IMR-90 (cell line): ENCODE measurements around the gene MCM3AP. TPM values are rescaled to one million over a fixed set of nuclear protein-coding genes. Genes with fewer than 3 reads are reported as not detected.
"Not testable (repeated sequence)": the region's sequence is repeated elsewhere in the genome, so short reads cannot be mapped to it uniquely, and the experiment has no call there.

Experiments used
- ATAC-seq: fragments of 200-7000 bp; cut with Tn5 transposase; 2 replicates; pipeline ENCODE4 v1.9.1; 2020; ENCODE audit warnings: low read depth, mild to moderate bottlenecking, moderate library complexity
- BruUV-seq: library from RNA; stranded (reverse); fragments of 400-500 nt; replicated peaks from 2 replicates; lab custom pipeline; 2021; lab: Mats Ljungman, UMichigan
- CTCF ChIA-PET: fragments of 300-600 bp; formaldehyde crosslinking; extraction: SDS; loops from one replicate; lab custom pipeline; 2021; ENCODE audit warnings: antibody characterized with exemption; lab: Yijun Ruan, JAX
- POLR2A ChIA-PET: fragments of 300-600 bp; sonication (Branson Sonifier 250); formaldehyde crosslinking; loops from one replicate; lab custom pipeline; 2022; ENCODE audit warnings: antibody characterized with exemption; ENCODE audit not compliant: unreplicated experiment; lab: Charles Lee
- DNase-seq: peaks from one replicate; pipeline ENCODE4 v3.0.0; 2013
- H2AFZ ChIP-seq: replicated peaks from 2 replicates; pipeline ENCODE3; 2013; ENCODE audit warnings: low read length, mild to moderate bottlenecking; ENCODE audit not compliant: poor library complexity
- H2AK5ac ChIP-seq: 2 replicates; pipeline ENCODE4 v1.6.1; 2013; ENCODE audit warnings: low read depth, low read length, inconsistent platforms
- H2AK9ac ChIP-seq: replicated peaks from 2 replicates; pipeline ENCODE3; 2013; ENCODE audit warnings: mild to moderate bottlenecking, low read depth, low read length, moderate library complexity; ENCODE audit not compliant: poor library complexity
- H2BK120ac ChIP-seq: 2 replicates; pipeline ENCODE4 v1.6.1; 2013; ENCODE audit warnings: low read depth, low read length, inconsistent platforms
- H2BK15ac ChIP-seq: 3 replicates; pipeline ENCODE4 v1.6.1; 2013; ENCODE audit warnings: low read depth, low read length, inconsistent platforms
- H2BK20ac ChIP-seq: 2 replicates; pipeline ENCODE4 v1.6.1; 2013; ENCODE audit warnings: low read depth, mild to moderate bottlenecking, inconsistent platforms, low read length, moderate library complexity
- H2BK5ac ChIP-seq: 2 replicates; pipeline ENCODE4 v1.6.1; 2013; ENCODE audit warnings: mild to moderate bottlenecking, low read depth, low read length, inconsistent platforms; ENCODE audit not compliant: poor library complexity, severe bottlenecking
- H3K14ac ChIP-seq: replicated peaks from 2 replicates; pipeline ENCODE4 v1.6.1; 2013; ENCODE audit warnings: low read depth, low read length, inconsistent platforms
- H3K18ac ChIP-seq: 2 replicates; pipeline ENCODE4 v1.6.1; 2013; ENCODE audit warnings: low read depth, low read length, control low read depth
- H3K23ac ChIP-seq: 2 replicates; pipeline ENCODE4 v1.6.1; 2013; ENCODE audit warnings: low read depth, low read length, inconsistent platforms
- H3K27ac ChIP-seq: 2 replicates; pipeline ENCODE4 v1.5.1; 2013; ENCODE audit warnings: mild to moderate bottlenecking, control low read depth, low read length; ENCODE audit not compliant: insufficient read depth
- H3K27me3 ChIP-seq: 2 replicates; pipeline ENCODE4 v1.6.1; 2013; ENCODE audit warnings: low read length; ENCODE audit not compliant: control insufficient read depth, insufficient read depth
- H3K36me3 ChIP-seq: 2 replicates; pipeline ENCODE4 v1.6.1; 2013; ENCODE audit warnings: low read length, mixed read lengths; ENCODE audit not compliant: control insufficient read depth, insufficient read depth
- H3K4ac ChIP-seq: 2 replicates; pipeline ENCODE4 v1.6.1; 2013; ENCODE audit warnings: low read depth, low read length, inconsistent platforms
- H3K4me1 ChIP-seq: 2 replicates; pipeline ENCODE4 v1.6.1; 2013; ENCODE audit warnings: low read length, mixed read lengths; ENCODE audit not compliant: control insufficient read depth, insufficient read depth
- H3K4me2 ChIP-seq: 2 replicates; pipeline ENCODE4 v1.6.1; 2013; ENCODE audit warnings: low read depth, mild to moderate bottlenecking, control low read depth, low read length, moderate library complexity
- H3K4me3 ChIP-seq: 2 replicates; pipeline ENCODE4 v1.5.1; 2013; ENCODE audit warnings: low read depth, mild to moderate bottlenecking, control low read depth, low read length, moderate library complexity; ENCODE audit not compliant: insufficient read depth
- H3K56ac ChIP-seq: 2 replicates; pipeline ENCODE4 v1.6.1; 2013; ENCODE audit warnings: low read length, inconsistent platforms; ENCODE audit not compliant: insufficient read depth; ENCODE audit errors: extremely low read depth
- H3K79me1 ChIP-seq, 2 experiments: 2 replicates each; pipeline ENCODE4 v1.6.1; 2013; ENCODE audit warnings: low read length in 2 of 2, inconsistent platforms in 1 of 2, low read depth in 1 of 2
- H3K9ac ChIP-seq: 2 replicates; pipeline ENCODE4 v1.6.1; 2013; ENCODE audit warnings: low read depth, low read length, control low read depth
- H3K9me1 ChIP-seq: 2 replicates; pipeline ENCODE4 v1.6.1; 2013; ENCODE audit warnings: low read length, inconsistent platforms; ENCODE audit not compliant: insufficient read depth
- H3K9me3 ChIP-seq: 2 replicates; pipeline ENCODE4 v1.6.1; 2013; ENCODE audit warnings: low read length; ENCODE audit not compliant: control insufficient read depth, insufficient read depth
- H4K20me1 ChIP-seq: 2 replicates; pipeline ENCODE4 v1.6.1; 2013; ENCODE audit warnings: low read length, inconsistent platforms; ENCODE audit not compliant: insufficient read depth
- H4K5ac ChIP-seq: 2 replicates; pipeline ENCODE4 v1.6.1; 2013; ENCODE audit warnings: mild to moderate bottlenecking, low read depth, low read length, control low read depth
- H4K8ac ChIP-seq, 2 experiments: 2 replicates each; pipeline ENCODE4 v1.6.1; 2013; ENCODE audit warnings: low read depth in 2 of 2, low read length in 2 of 2, control low read depth in 1 of 2, inconsistent platforms in 1 of 2
- H4K91ac ChIP-seq: 2 replicates; pipeline ENCODE4 v1.6.1; 2013; ENCODE audit warnings: low read depth, low read length, inconsistent platforms; ENCODE audit not compliant: insufficient read depth
- CEBPB ChIP-seq: IDR thresholded peaks from 2 replicates; pipeline ENCODE4 v1.6.1; 2012; ENCODE audit warnings: low read depth, low read length, improper control_type of control experiment
- RAD21 ChIP-seq: IDR thresholded peaks from 2 replicates; pipeline ENCODE4 v1.6.1; 2012; ENCODE audit warnings: low read length, improper control_type of control experiment
- WGBS, 2 experiments: methylation state at CpG; one replicate each; pipeline versions ENCODE4 v1.1.5 to v1.1.7; 2013; ENCODE audit warnings: missing lambda C conversion rate in 2 of 2; ENCODE audit not compliant: insufficient read length in 1 of 2; ENCODE audit errors: extremely low coverage in 2 of 2; 5-methylcytosine and 5-hydroxymethylcytosine counted together
- dilution Hi-C: fragments of 300-500 bp; cut with HindIII; formaldehyde crosslinking; loops from one replicate; pipeline ENCODE4 v1.14.3; 2018; ENCODE audit warnings: low sequenced_read_pairs; ENCODE audit not compliant: unreplicated experiment
- in situ Hi-C: fragments of 300-500 bp; cut with MboI; formaldehyde crosslinking; loops from 3 replicates; pipeline ENCODE4 v1.14.3; 2019; ENCODE audit warnings: low sequenced_read_pairs, inconsistent platforms, mixed read lengths
- intact Hi-C: fragments of 100-400 bp; cut with micrococcal nuclease; formaldehyde crosslinking; loops from 2 replicates; pipeline ENCODE4 v1.10.0; 2022
- polyA plus RNA-seq, 3 experiments: library from polyadenylated mRNA; depleted of rRNA; stranded (reverse); fragments of >200 nt; gene quantifications; 2 replicates each; pipeline ENCODE4 v1.2.3, GENCODE V29; 2012; ENCODE audit warnings: low replicate concordance in 1 of 3
- total RNA-seq: library from RNA; depleted of rRNA; stranded (reverse); fragments of >200 nt; gene quantifications from 2 replicates; pipeline ENCODE4 v1.2.3, GENCODE V29; 2012

MCM3AP gene
- total and polyA plus RNA-seq, 2 of the 4 experiments (the other 2 are of a cell fraction), result 46.5 to 63.1 TPM

- Histone ChIP-seq H4K91ac (no peak overlapping the region), H3K4ac (no peak overlapping the region), H3K27ac (no peak overlapping the region), H3K4me3 (no peak overlapping the region), H4K20me1 (no peaks in the 10 kb centered on the region; the same call in 1 of the 2 replicates), H2BK120ac (no peak overlapping the region), H3K27me3 (no peaks in the 10 kb centered on the region), H4K5ac (no peak overlapping the region), H3K56ac (no peak overlapping the region), H2AK9ac (no peak overlapping the region), H4K8ac (no peak overlapping the region), H3K14ac (no peak overlapping the region), H3K36me3 (peaks cover 35% of the 10 kb centered on the region), H3K79me1 (peaks cover 0 to 3% of the 10 kb centered on the region in 2 experiments; a peak in 1 of 4 replicates), H3K9me3 (no peaks in the 10 kb centered on the region), H3K18ac (no peak overlapping the region), H2AFZ (no peak overlapping the region), H2BK5ac (no peak overlapping the region), H3K4me1 (no peaks in the 10 kb centered on the region), H3K4me2 (no peak overlapping the region), H3K23ac (no peak overlapping the region), H3K9me1 (no peaks in the 10 kb centered on the region; the same call in 1 of the 2 replicates), H2AK5ac (no peak overlapping the region), H2BK20ac (no peak overlapping the region), H2BK15ac (no peak overlapping the region), H3K9ac (no peak overlapping the region)
- in situ Hi-C loops, result no loop called here
- dilution Hi-C loops, result no loop called here
- no peak for ATAC-seq
- CTCF ChIA-PET, result no interaction called here
- TF ChIP-seq RAD21, result no peak
- no peak for TF ChIP-seq CEBPB
- POLR2A ChIA-PET, result no interaction called here
- no TSS peak for BruUV-seq
- intact Hi-C loops, result no loop called here
- WGBS, 2 experiments, result 95% methylated on average over 4 of the region's 6 CpGs; no CpG with 5 or more reads in 1 of the 2 experiments
- no peak for DNase-seq
Measured at GRCh38 chr21:46202592-46203202, 82.7 kb downstream of the MCM3AP start.

- CTCF ChIA-PET, result interaction anchor here (0.6 kb wide), 1 partner anchor 70 kb away, joined by 5 read pairs; no protein-coding TSS in a partner anchor
- intact Hi-C loops, H2BK120ac ChIP-seq: not testable (repeated sequence)
Measured at GRCh38 chr21:46200877-46201803, 84.3 kb downstream of the MCM3AP start.

More at GRCh38 chr21:46200877-46201803, 84.3 kb downstream of the MCM3AP start:
- H4K91ac ChIP-seq, H2BK15ac ChIP-seq, ATAC-seq, H2BK5ac ChIP-seq, in situ Hi-C loops, H3K9ac ChIP-seq, H2AK9ac ChIP-seq, H3K79me1 ChIP-seq, BruUV-seq, H3K9me3 ChIP-seq, H3K4me3 ChIP-seq, H3K4me2 ChIP-seq, dilution Hi-C loops, H3K18ac ChIP-seq, H2AK5ac ChIP-seq, DNase-seq, H3K9me1 ChIP-seq, H2BK20ac ChIP-seq, H3K27me3 ChIP-seq, H3K4me1 ChIP-seq, H3K14ac ChIP-seq, H4K8ac ChIP-seq, H2AFZ ChIP-seq, POLR2A ChIA-PET, H3K4ac ChIP-seq, H3K56ac ChIP-seq, H4K20me1 ChIP-seq, H4K5ac ChIP-seq, H3K23ac ChIP-seq, H3K27ac ChIP-seq: not testable (repeated sequence)
- H3K36me3 ChIP-seq, result peaks cover 32% of the 10 kb centered on the region
- no CpG with 5 or more reads among the region's 8 CpGs for WGBS, 2 experiments
